Right atrium auricular region (tissue), 2 donors: ENCODE measurements around the gene DGKZ. TPM values are rescaled to one million over a fixed set of nuclear protein-coding genes. Genes with fewer than 3 reads are reported as not detected.
A peak's percentile ranks its signal among the peaks of the same experiment; 100 is the strongest.

Experiments used
- DNase-seq: peaks from one replicate; pipeline ENCODE4 v3.0.0-alpha.2; 2019; ENCODE audit warnings: low spot score
- H3K27ac ChIP-seq, 2 donors: fragments of 200-600 bp; sonication (generic); 1 replicate in 1 of 2; 2 replicates in 1 of 2; pipeline ENCODE4 v1.5.1; 2016 to 2019
- H3K27me3 ChIP-seq, 2 donors: fragments of 200-600 bp; sonication (generic); one replicate each; pipeline versions ENCODE4 v1.5.1 to v1.6.0; 2017 to 2019
- H3K36me3 ChIP-seq: fragments of 200-600 bp; sonication (generic); one replicate; pipeline ENCODE4 v1.5.1; 2016
- H3K4me1 ChIP-seq, 2 donors: fragments of 200-600 bp; sonication (generic); one replicate each; pipeline versions ENCODE4 v1.5.1 to v1.6.0; 2017 to 2019
- H3K4me3 ChIP-seq, 2 donors: fragments of 200-600 bp; sonication (generic); 1 replicate in 1 of 2; 2 replicates in 1 of 2; pipeline ENCODE4 v1.5.1; 2017 to 2019; ENCODE audit warnings: mild to moderate bottlenecking in 1 of 2, moderate library complexity in 1 of 2
- H3K9me3 ChIP-seq, 2 donors: fragments of 200-600 bp; sonication (generic); one replicate each; pipeline ENCODE4 v1.5.1; 2019
- CTCF ChIP-seq, 2 donors: fragments of 200-600 bp; sonication (generic); IDR thresholded peaks; one replicate each; pipeline ENCODE4 v1.5.1; 2019; ENCODE audit warnings: antibody characterized with exemption in 2 of 2
- total RNA-seq, 2 donors: library from RNA; depleted of rRNA; stranded (reverse); fragments of >200 nt; gene quantifications; one replicate each; pipeline ENCODE4 v1.1.0, GENCODE V29; 2016

DGKZ gene
- total RNA-seq, 2 donors from 2014 or later, result 91.7 to 116 TPM

GRCh38 chr11:46390331-46391171 lies 43.3 kb downstream of the DGKZ start:
- DNase-seq, result no peak
- peaks cover 12 to 28% of the 10 kb centered on the region in 2 donors for H3K27me3 ChIP-seq
- H3K4me3 ChIP-seq, result peak overlapping the region in 1 of 2 donors; percentile 55
- H3K4me1 ChIP-seq, result peaks cover 0 to 49% of the 10 kb centered on the region in 2 donors
- no peak overlapping the region for H3K27ac ChIP-seq
- no peak for TF ChIP-seq CTCF (IDR thresholded peaks at IDR 0.05)
- H3K36me3 ChIP-seq, result no peaks in the 10 kb centered on the region
- H3K9me3 ChIP-seq, result no peaks in the 10 kb centered on the region

GRCh38 chr11:46391186-46391577 lies 43.9 kb downstream of the DGKZ start:
- no peak for DNase-seq
- peak overlapping the region in 1 of 2 donors; percentile 55 for H3K4me3 ChIP-seq
- TF ChIP-seq CTCF (IDR thresholded peaks at IDR 0.05), result no peak
- H3K27ac ChIP-seq, result no peak overlapping the region
- no peaks in the 10 kb centered on the region for H3K9me3 ChIP-seq
- H3K36me3 ChIP-seq, result no peaks in the 10 kb centered on the region
- H3K4me1 ChIP-seq, result peaks cover 0 to 49% of the 10 kb centered on the region in 2 donors
- peaks cover 12 to 28% of the 10 kb centered on the region in 2 donors for H3K27me3 ChIP-seq

GRCh38 chr11:46391578-46392420 lies 44.5 kb downstream of the DGKZ start, which contains the start of gene CHRM4:
CHRM4 (minus strand) TSS chr11:46391776; CDS start chr11:46386557, 5,219 bp downstream.
- Histone ChIP-seq H3K27ac (no peak within 1 kb of the TSS), H3K27me3 (peaks cover 12 to 28% of the 10 kb centered on the region in 2 donors), H3K4me1 (peaks cover 0 to 49% of the 10 kb centered on the region in 2 donors), H3K36me3 (peaks cover 1% of the 10 kb centered on the region), H3K4me3 (peak within 1 kb of the TSS; percentile 30 to 55), H3K9me3 (no peaks in the 10 kb centered on the region)
- TF ChIP-seq CTCF (IDR thresholded peaks at IDR 0.05), result peak; percentile 21 to 43
- DNase-seq, result no peak

- Histone ChIP-seq H3K27me3 (peaks cover 12 to 28% of the 10 kb centered on the region in 2 donors), H3K27ac (no peak overlapping the region), H3K36me3 (peaks cover 10% of the 10 kb centered on the region), H3K4me1 (peaks cover 0 to 46% of the 10 kb centered on the region in 2 donors), H3K9me3 (no peaks in the 10 kb centered on the region), H3K4me3 (peak overlapping the region; percentile 30 to 55)
- peak in 1 of 2 donors; percentile 34 for TF ChIP-seq CTCF (IDR thresholded peaks at IDR 0.05)
- DNase-seq, result peak; percentile 78
Observed at GRCh38 chr11:46392421-46393230, 45.4 kb downstream of the DGKZ start.

GRCh38 chr11:46393231-46393616 lies 46.0 kb downstream of the DGKZ start:
- no peak for TF ChIP-seq CTCF (IDR thresholded peaks at IDR 0.05)
- Histone ChIP-seq H3K36me3 (peaks cover 16% of the 10 kb centered on the region), H3K27me3 (peaks cover 12 to 28% of the 10 kb centered on the region in 2 donors), H3K9me3 (no peaks in the 10 kb centered on the region), H3K4me3 (peak overlapping the region in 1 of 2 donors; percentile 55), H3K4me1 (peaks cover 0 to 40% of the 10 kb centered on the region in 2 donors), H3K27ac (no peak overlapping the region)
- DNase-seq, result no peak
